Measurements from ENCODE around the gene HAP1.

- TF ChIP-seq POLR2A (IDR thresholded peaks at IDR 0.05; ENCODE audit: low read length) = no peak
- no peak for TF ChIP-seq GATA1 (IDR thresholded peaks at IDR 0.05; ENCODE audit: low read depth, low read length)
These were observed 22.6 kb downstream of the HAP1 start, which contains the start of gene GAST for GRCh38 chr17:41711669-41712400.
